ENCODE data around the gene LIPT1.

Gene LIPT1

DNA sequence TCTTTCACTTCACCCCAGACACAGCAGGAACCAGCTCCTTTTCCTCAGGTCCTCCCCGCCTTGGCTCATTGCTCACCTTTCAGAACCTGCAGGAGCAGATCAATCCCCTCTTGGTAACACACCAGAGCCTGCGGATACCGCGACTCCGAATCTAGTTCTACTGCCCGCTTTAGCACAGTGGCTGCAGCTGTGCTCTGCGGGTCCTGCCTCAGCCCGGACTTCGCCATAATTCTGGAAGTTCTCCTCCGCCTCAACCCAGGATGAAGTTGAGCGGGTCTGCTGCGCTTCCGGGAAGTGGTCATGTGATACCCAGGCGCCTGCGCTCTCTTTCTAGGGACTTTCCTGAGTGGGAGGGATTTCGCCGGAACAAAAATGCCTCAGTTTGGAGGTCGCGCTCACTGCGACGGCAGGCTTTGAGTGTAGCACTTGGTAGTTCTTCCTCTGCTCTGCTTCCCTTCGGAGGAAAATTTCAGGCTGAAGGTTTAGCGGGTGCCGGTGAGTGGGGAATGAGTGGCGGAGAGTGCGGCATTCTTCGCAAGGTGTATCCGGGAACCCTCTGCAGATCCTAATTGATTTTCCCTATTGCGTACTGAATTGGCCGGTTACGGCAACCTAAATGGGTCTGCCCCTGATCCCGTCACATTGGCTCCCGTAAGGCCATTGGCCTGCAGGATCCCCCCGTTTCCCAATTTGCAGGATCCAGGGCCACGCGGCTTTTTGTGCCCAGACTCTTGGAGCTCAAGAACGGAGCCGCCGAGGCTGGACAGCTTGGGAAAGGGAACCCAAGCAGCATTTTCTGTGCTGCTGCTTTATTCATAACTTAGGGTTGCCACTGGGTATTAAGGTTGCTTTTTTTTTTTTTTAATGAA lies 26.2 kb downstream of the LIPT1 start, which contains the start of the genes MITD1 and MRPL30 (continued):
- TF ChIP-seq, protein P1, sequence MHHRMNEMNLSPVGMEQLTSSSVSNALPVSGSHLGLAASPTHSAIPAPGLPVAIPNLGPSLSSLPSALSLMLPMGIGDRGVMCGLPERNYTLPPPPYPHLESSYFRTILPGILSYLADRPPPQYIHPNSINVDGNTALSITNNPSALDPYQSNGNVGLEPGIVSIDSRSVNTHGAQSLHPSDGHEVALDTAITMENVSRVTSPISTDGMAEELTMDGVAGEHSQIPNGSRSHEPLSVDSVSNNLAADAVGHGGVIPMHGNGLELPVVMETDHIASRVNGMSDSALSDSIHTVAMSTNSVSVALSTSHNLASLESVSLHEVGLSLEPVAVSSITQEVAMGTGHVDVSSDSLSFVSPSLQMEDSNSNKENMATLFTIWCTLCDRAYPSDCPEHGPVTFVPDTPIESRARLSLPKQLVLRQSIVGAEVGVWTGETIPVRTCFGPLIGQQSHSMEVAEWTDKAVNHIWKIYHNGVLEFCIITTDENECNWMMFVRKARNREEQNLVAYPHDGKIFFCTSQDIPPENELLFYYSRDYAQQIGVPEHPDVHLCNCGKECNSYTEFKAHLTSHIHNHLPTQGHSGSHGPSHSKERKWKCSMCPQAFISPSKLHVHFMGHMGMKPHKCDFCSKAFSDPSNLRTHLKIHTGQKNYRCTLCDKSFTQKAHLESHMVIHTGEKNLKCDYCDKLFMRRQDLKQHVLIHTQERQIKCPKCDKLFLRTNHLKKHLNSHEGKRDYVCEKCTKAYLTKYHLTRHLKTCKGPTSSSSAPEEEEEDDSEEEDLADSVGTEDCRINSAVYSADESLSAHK (tag by site-specific recombination; IDR thresholded peaks at IDR 0.05) = peak; percentile 49; the same call in 1 of the 2 replicates
- TF ChIP-seq ZNF48 (tag by site-specific recombination; IDR thresholded peaks at IDR 0.05) = no peak
- TF ChIP-seq, protein P2, sequence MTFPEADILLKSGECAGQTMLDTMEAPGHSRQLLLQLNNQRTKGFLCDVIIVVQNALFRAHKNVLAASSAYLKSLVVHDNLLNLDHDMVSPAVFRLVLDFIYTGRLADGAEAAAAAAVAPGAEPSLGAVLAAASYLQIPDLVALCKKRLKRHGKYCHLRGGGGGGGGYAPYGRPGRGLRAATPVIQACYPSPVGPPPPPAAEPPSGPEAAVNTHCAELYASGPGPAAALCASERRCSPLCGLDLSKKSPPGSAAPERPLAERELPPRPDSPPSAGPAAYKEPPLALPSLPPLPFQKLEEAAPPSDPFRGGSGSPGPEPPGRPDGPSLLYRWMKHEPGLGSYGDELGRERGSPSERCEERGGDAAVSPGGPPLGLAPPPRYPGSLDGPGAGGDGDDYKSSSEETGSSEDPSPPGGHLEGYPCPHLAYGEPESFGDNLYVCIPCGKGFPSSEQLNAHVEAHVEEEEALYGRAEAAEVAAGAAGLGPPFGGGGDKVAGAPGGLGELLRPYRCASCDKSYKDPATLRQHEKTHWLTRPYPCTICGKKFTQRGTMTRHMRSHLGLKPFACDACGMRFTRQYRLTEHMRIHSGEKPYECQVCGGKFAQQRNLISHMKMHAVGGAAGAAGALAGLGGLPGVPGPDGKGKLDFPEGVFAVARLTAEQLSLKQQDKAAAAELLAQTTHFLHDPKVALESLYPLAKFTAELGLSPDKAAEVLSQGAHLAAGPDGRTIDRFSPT (tag by site-specific recombination; IDR thresholded peaks at IDR 0.05) = no peak
- TF ChIP-seq, protein P3, sequence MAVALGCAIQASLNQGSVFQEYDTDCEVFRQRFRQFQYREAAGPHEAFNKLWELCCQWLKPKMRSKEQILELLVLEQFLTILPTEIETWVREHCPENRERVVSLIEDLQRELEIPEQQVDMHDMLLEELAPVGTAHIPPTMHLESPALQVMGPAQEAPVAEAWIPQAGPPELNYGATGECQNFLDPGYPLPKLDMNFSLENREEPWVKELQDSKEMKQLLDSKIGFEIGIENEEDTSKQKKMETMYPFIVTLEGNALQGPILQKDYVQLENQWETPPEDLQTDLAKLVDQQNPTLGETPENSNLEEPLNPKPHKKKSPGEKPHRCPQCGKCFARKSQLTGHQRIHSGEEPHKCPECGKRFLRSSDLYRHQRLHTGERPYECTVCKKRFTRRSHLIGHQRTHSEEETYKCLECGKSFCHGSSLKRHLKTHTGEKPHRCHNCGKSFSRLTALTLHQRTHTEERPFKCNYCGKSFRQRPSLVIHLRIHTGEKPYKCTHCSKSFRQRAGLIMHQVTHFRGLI (tag by site-specific recombination; IDR thresholded peaks at IDR 0.05) = peak; percentile 31; the same call in 1 of the 2 replicates
- TF ChIP-seq ZNF394 (tag by site-specific recombination; IDR thresholded peaks at IDR 0.05; ENCODE audit: borderline replicate concordance) = peak; percentile 68; the same call in 1 of the 2 replicates
- TF ChIP-seq ZNF174 (tag by site-specific recombination; IDR thresholded peaks at IDR 0.05) = no peak
- TF ChIP-seq ZXDB (tag by site-specific recombination; IDR thresholded peaks at IDR 0.05) = peak; percentile 92
- TF ChIP-seq ZNF292 (tag by site-specific recombination; IDR thresholded peaks at IDR 0.05; ENCODE audit: borderline replicate concordance, low read depth) = no peak
- TF ChIP-seq, protein P4, sequence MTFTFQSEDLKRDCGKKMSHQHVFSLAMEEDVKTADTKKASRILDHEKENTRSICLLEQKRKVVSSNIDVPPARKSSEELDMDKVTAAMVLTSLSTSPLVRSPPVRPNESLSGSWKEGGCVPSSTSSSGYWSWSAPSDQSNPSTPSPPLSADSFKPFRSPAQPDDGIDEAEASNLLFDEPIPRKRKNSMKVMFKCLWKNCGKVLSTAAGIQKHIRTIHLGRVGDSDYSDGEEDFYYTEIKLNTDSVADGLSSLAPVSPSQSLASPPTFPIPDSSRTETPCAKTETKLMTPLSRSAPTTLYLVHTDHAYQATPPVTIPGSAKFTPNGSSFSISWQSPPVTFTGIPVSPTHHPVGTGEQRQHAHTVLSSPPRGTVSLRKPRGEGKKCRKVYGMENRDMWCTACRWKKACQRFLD (tag by site-specific recombination; IDR thresholded peaks at IDR 0.05) = no peak
- no peak for TF ChIP-seq HOXC10 (CRISPR knock-in tag; IDR thresholded peaks at IDR 0.05)
- no peak for TF ChIP-seq KLF7 (tag by site-specific recombination; IDR thresholded peaks at IDR 0.05; ENCODE audit: borderline replicate concordance)
- TF ChIP-seq ZNF335 (tag by site-specific recombination; conservative IDR thresholded peaks at IDR 0.05) = peak; percentile 89
- TF ChIP-seq, protein P5, sequence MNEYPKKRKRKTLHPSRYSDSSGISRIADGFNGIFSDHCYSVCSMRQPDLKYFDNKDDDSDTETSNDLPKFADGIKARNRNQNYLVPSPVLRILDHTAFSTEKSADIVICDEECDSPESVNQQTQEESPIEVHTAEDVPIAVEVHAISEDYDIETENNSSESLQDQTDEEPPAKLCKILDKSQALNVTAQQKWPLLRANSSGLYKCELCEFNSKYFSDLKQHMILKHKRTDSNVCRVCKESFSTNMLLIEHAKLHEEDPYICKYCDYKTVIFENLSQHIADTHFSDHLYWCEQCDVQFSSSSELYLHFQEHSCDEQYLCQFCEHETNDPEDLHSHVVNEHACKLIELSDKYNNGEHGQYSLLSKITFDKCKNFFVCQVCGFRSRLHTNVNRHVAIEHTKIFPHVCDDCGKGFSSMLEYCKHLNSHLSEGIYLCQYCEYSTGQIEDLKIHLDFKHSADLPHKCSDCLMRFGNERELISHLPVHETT (tag by site-specific recombination; IDR thresholded peaks at IDR 0.05) = peak; percentile 89
- no peak for TF ChIP-seq ZNF707 (tag by site-specific recombination; IDR thresholded peaks at IDR 0.05)
- TF ChIP-seq BCL11A (tag by site-specific recombination; IDR thresholded peaks at IDR 0.05; ENCODE audit: low read depth) = no peak
- TF ChIP-seq ZNF596 (tag by site-specific recombination; IDR thresholded peaks at IDR 0.05) = no peak
- no peak for TF ChIP-seq ZNF221 (tag by site-specific recombination; IDR thresholded peaks at IDR 0.05; ENCODE audit: borderline replicate concordance)
- no peak for TF ChIP-seq ZNF677 (tag by site-specific recombination; IDR thresholded peaks at IDR 0.05)
- peak; percentile 85 for TF ChIP-seq ZNF501 (tag by site-specific recombination; IDR thresholded peaks at IDR 0.05)
- TF ChIP-seq ZNF248 (tag by site-specific recombination; IDR thresholded peaks at IDR 0.05) = no peak
- TF ChIP-seq, protein P6, sequence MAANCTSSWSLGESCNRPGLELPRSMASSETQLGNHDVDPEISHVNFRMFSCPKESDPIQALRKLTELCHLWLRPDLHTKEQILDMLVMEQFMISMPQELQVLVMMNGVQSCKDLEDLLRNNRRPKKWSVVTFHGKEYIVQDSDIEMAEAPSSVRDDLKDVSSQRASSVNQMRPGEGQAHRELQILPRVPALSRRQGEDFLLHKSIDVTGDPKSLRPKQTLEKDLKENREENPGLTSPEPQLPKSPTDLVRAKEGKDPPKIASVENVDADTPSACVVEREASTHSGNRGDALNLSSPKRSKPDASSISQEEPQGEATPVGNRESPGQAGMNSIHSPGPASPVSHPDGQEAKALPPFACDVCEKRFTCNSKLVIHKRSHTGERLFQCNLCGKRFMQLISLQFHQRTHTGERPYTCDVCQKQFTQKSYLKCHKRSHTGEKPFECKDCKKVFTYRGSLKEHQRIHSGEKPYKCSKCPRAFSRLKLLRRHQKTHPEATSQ (tag by site-specific recombination; IDR thresholded peaks at IDR 0.05) = peak; percentile 76; the same call in 1 of the 2 replicates
- TF ChIP-seq, protein P7, sequence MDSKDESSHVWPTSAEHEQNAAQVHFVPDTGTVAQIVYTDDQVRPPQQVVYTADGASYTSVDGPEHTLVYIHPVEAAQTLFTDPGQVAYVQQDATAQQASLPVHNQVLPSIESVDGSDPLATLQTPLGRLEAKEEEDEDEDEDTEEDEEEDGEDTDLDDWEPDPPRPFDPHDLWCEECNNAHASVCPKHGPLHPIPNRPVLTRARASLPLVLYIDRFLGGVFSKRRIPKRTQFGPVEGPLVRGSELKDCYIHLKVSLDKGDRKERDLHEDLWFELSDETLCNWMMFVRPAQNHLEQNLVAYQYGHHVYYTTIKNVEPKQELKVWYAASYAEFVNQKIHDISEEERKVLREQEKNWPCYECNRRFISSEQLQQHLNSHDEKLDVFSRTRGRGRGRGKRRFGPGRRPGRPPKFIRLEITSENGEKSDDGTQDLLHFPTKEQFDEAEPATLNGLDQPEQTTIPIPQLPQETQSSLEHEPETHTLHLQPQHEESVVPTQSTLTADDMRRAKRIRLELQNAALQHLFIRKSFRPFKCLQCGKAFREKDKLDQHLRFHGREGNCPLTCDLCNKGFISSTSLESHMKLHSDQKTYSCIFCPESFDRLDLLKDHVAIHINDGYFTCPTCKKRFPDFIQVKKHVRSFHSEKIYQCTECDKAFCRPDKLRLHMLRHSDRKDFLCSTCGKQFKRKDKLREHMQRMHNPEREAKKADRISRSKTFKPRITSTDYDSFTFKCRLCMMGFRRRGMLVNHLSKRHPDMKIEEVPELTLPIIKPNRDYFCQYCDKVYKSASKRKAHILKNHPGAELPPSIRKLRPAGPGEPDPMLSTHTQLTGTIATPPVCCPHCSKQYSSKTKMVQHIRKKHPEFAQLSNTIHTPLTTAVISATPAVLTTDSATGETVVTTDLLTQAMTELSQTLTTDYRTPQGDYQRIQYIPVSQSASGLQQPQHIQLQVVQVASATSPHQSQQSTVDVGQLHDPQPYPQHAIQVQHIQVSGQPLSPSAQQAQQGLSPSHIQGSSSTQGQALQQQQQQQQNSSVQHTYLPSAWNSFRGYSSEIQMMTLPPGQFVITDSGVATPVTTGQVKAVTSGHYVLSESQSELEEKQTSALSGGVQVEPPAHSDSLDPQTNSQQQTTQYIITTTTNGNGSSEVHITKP (tag by site-specific recombination; IDR thresholded peaks at IDR 0.05) = peak; percentile 99
- no peak for TF ChIP-seq ZNF473 (tag by site-specific recombination; IDR thresholded peaks at IDR 0.05)
- TF ChIP-seq ZNF670 (tag by site-specific recombination; IDR thresholded peaks at IDR 0.05; ENCODE audit: low read depth) = no peak

All from HEK293 (cell line).